ENCODE results near the gene EHMT1. TPM values are rescaled to one million over a fixed set of nuclear protein-coding genes. Genes with fewer than 3 reads are reported as not detected.

Gene EHMT1
- total RNA-seq, 2 experiments from 2014 or later: 87.1 to 91.4 TPM

DNA sequence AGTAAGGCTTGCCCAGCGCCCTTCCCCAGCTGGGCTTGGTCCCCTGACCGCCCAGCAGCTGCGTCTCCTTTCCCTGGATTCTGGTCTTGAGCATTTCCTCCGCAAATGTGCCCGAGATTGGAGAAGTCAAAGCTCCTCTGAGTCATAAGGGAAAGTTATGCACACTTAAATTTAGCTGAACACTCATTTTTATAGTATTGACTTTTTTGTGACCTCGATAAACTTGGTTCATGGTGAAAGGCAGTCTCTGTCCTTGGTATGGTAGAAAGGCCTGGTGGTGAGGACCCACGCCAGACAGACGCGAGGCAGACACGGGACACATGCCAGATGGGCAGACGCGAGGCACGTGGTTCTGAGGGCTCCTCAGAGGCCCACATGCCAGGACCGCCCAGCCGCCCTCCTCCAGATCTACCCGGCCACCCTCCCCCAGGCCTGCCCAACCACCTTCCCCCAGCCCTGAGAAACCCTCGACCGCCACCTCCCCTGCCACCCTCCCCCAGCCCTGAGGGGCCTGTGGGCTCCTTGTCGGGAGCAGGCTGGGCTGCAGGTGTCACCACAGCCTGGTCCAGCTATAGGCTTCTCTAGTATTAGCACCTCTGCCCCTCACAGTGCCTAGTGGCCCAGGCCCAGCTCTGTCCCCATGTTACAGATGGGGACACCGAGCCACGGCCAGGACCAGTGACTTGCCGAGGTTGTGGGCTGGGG, 197.9 kb downstream of the EHMT1 start:
- DNase-seq: no peak

DNA sequence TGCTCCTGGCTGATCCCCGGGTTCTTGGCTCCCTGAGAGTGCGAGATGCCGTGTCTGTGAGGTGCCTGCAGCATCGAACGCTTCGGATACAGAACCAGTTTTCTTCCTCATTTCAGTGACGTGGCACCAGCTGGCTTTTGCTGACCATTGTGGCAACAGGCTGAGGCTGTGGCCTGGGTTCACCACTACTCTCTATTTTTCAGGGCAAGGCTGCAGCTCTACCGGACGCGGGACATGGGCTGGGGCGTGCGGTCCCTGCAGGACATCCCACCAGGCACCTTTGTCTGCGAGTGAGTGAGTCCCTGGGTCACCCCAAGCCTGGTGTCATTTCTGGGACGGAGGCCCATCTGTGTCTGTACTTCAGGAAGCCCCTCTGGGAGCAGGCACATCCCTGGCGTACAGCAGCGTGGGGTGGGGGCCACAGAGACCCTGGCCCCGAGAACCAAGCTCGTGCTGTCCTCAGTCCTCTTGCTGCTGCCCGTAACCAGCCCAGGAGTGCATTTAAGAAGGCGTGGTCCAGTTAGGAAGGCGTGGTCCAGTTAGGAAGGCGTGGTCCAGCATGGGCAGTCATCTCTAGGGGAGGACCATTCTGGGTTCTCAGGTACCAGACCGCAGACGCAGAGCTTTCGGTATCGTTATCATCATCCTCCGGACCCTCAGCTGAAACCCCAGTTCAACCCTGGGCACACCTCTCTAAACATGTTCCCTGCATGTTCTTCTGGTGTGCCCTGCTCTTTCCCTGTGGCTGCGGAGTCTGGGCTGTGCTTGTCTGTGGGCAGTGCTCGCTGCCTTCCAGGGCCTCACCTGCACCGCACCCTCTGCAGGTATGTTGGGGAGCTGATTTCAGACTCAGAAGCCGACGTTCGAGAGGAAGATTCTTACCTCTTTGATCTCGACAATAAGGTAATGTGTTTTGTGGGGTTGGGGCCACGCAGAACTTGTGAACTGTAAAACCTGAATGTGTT, 198.7 kb downstream of the EHMT1 start:
- no peak overlapping the region for H3K4me3 Mint-ChIP-seq
- no peaks in the 10 kb centered on the region for H3K4me1 Mint-ChIP-seq
- H3K9me3 Mint-ChIP-seq: peaks cover 17% of the 10 kb centered on the region
- POLR2A ChIA-PET: no interaction called here
- no peak for DNase-seq
- peaks cover 70% of the 10 kb centered on the region for H3K36me3 Mint-ChIP-seq (ENCODE audit: low read depth)
- H3K27me3 Mint-ChIP-seq: no peaks in the 10 kb centered on the region
- no peak overlapping the region for H3K27ac Mint-ChIP-seq
- CTCF ChIA-PET: no interaction called here

More for the DNA sequence above, 197.9 kb downstream of the EHMT1 start:
- Mint-ChIP-seq H3K27me3 (no peaks in the 10 kb centered on the region), H3K27ac (no peak overlapping the region), H3K36me3 (ENCODE audit: low read depth) (peaks cover 61% of the 10 kb centered on the region), H3K4me3 (no peak overlapping the region), H3K9me3 (peaks cover 16% of the 10 kb centered on the region), H3K4me1 (no peaks in the 10 kb centered on the region)
- POLR2A ChIA-PET: no interaction called here
- CTCF ChIA-PET: no interaction called here

DNA sequence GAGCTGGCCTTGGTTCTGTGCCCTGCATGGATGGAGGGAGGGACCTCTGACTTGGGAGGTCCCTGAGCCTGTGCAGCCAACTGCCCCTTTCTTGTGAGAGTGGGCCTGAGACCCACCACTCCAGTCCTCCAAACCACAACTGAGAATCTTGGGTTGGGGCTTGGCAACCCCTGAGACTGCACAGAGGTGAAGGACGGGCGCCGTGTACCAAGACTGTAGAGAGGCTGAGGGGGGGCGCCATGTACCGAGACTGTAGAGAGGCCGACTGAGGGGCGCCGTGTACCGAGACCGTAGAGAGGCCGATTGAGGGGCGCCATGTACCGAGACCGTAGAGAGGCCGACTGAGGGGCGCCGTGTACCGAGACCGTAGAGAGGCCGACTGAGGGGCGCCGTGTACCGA, 199.5 kb downstream of the EHMT1 start:
- no peak overlapping the region for H3K4me3 Mint-ChIP-seq
- H3K4me1 Mint-ChIP-seq: no peaks in the 10 kb centered on the region
- no peak overlapping the region for H3K27ac Mint-ChIP-seq
- no peaks in the 10 kb centered on the region for H3K27me3 Mint-ChIP-seq
- peaks cover 70% of the 10 kb centered on the region for H3K36me3 Mint-ChIP-seq (ENCODE audit: low read depth)
- peaks cover 17% of the 10 kb centered on the region for H3K9me3 Mint-ChIP-seq
- POLR2A ChIA-PET: no interaction called here
- CTCF ChIA-PET: no interaction called here
- DNase-seq: no peak

- Mint-ChIP-seq H3K27ac (no peak overlapping the region), H3K9me3 (peaks cover 17% of the 10 kb centered on the region), H3K4me1 (no peaks in the 10 kb centered on the region), H3K27me3 (no peaks in the 10 kb centered on the region), H3K36me3 (ENCODE audit: low read depth) (peaks cover 74% of the 10 kb centered on the region), H3K4me3 (no peak overlapping the region)
- POLR2A ChIA-PET: no interaction called here
- DNase-seq: no peak
- CTCF ChIA-PET: no interaction called here
Measured at GRCh38 chr9:137820161-137820855, 201.5 kb downstream of the EHMT1 start.

DNA sequence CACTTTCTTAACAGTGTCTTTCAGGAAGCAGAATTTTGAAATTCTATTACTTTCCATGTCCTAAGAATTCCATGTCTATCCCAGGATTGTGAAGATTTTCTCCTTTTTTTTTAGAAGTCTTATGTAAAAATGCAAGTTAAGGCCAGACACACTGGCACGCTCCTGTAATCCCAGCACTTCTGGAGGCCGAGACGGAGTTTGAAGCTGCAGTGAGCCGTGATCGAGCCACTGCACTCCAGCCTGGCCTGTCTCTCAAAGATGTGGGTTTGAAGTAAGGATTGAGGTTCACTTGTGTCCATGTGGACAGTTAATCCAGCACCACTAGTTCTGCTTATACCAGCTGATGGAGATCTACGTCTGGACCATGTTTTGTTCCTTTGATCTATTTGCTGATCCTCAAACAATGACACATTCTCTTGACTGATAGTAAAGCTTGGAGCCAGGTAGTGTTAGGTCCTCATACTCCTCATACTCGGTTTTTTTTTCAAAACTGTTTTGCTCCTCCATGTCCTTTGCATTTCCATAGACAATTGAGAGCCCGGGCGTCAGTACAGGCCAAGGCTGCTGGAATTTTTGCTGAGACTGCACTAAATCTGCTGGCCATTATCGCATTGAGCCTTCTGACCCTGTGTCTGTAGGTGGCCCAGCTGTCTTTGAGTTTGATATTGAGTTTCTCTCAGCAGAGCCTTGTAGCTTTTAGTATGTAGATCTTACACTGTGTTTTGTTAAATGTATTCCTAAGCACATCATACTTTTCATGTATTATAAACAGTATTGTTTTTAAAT, 205.4 kb downstream of the EHMT1 start:
- Mint-ChIP-seq H3K4me3 (no peak overlapping the region), H3K36me3 (ENCODE audit: low read depth) (peaks cover 62% of the 10 kb centered on the region), H3K27me3 (no peaks in the 10 kb centered on the region), H3K27ac (no peak overlapping the region), H3K9me3 (peaks cover 4% of the 10 kb centered on the region), H3K4me1 (no peaks in the 10 kb centered on the region)
- DNase-seq: no peak
- CTCF ChIA-PET: no interaction called here
- POLR2A ChIA-PET: no interaction called here

DNA sequence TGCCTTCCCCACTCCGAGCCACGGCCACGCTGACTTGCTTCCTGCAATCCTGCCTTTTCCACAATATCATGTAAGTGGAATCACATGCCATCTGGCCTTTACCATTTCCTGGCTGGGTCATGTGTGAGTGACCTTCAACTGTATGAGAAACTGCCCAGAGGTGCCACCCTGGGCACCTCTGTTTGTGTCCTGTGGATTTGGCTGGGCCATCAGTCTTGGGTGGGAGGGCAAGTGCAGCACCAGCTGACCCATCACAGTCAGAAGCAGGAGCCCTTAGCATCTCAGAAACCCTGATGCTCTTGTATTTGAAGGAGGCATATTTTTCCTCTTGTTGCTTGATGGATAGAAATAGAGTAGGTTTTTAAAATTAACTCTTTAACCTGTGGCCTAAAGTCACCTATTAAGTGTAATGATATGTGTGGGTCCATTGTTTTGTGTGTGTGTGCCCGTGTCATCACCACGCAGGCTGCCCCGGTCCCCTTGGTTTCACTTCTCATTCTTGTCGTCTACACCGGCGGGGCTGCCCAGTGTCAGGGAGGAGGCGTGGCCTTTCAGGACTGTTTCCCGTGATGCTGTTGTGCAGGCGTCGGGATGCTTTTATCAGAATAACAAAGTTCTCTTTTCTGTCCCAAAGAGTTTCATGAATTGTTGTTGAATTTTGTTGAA, 206.7 kb downstream of the EHMT1 start:
- DNase-seq: no peak
- H3K4me1 Mint-ChIP-seq: no peaks in the 10 kb centered on the region
- no peak overlapping the region for H3K4me3 Mint-ChIP-seq
- ChIA-PET POLR2A (no interaction called here), CTCF (no interaction called here)
- H3K27ac Mint-ChIP-seq: no peak overlapping the region
- H3K36me3 Mint-ChIP-seq (ENCODE audit: low read depth): peaks cover 57% of the 10 kb centered on the region
- H3K27me3 Mint-ChIP-seq: no peaks in the 10 kb centered on the region
- peaks cover 4% of the 10 kb centered on the region for H3K9me3 Mint-ChIP-seq

DNA sequence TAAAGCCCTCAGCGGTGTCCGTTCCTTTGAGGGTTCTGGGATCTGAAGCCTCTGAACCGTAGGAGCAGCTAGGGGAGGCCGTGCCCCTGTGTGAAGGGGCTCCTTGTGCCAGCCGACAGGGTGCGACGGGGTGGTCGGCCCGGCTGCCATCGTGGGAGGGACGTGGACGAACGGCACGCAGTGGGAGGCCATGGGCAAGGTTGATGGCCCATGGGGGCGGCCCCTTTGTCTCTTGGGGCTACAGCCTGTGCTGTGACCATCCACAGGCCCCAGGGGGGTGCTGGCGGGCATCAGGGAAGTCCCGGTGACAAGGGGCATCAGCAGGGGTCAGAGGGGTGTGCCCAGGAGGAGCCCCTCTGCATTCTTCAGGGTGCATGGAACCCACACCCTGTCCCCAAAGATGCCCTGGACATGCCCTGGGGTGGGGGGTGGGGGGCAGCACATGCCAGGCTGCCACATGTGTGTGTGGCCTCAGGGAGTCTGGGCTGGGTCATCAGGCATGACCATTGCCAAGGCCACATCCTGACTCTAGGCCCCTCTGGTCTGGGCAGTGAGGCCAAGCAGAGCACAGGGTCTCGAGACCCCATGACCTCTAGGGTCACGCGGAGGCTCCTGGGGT, 209.2 kb downstream of the EHMT1 start:
- ChIA-PET POLR2A (no interaction called here), CTCF (no interaction called here)
- H3K27ac Mint-ChIP-seq: no peak overlapping the region
- H3K4me3 Mint-ChIP-seq: no peak overlapping the region
- no peaks in the 10 kb centered on the region for H3K27me3 Mint-ChIP-seq
- H3K9me3 Mint-ChIP-seq: peaks cover 2% of the 10 kb centered on the region
- DNase-seq: no peak
- no peaks in the 10 kb centered on the region for H3K4me1 Mint-ChIP-seq
- peaks cover 50% of the 10 kb centered on the region for H3K36me3 Mint-ChIP-seq (ENCODE audit: low read depth)

DNA sequence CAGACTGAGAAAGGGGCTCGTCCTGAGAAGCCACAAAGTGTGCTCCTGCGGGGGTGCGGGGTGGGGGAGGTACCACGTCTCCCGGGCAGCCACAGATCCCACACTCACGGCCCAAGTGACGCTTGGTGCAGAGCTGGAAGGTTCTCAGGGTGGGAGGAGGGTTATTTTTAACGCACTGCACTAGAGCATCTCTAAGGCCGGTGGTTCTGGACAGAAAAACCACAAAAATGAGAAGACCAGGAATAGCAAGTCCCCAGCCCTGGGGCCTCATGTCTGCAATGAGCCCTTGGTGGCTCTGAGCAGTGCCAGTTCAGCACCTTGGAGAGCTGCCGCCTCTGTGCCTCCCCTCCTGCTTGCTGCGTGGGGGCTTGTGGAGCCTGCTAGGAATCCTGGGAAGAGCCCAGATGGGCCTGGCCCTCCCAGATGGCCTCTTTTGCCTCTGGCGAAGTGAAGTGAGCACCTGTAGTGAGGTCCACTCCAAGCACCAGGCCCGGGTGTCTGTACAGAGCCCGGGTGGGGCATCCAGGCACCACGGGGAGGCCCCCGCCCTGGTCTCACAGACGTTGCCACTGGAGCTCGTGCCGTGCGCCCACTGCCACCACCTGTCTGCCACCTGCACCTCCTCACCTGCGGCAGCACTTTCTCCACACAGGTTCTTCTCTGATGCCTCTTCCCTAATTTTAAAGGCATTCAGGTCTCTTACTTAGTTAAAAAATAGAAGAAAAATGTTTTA, 209.9 kb downstream of the EHMT1 start:
- Mint-ChIP-seq H3K4me1 (no peaks in the 10 kb centered on the region), H3K9me3 (peaks cover 2% of the 10 kb centered on the region), H3K27ac (no peak overlapping the region), H3K4me3 (no peak overlapping the region), H3K27me3 (no peaks in the 10 kb centered on the region), H3K36me3 (ENCODE audit: low read depth) (peaks cover 52% of the 10 kb centered on the region)
- ChIA-PET POLR2A (no interaction called here), CTCF (no interaction called here)
- no peak for DNase-seq

- DNase-seq: no peak
- H3K4me1 Mint-ChIP-seq: no peaks in the 10 kb centered on the region
- ChIA-PET POLR2A (no interaction called here), CTCF (no interaction called here)
- H3K27me3 Mint-ChIP-seq: no peaks in the 10 kb centered on the region
- H3K27ac Mint-ChIP-seq: no peak overlapping the region
- peaks cover 46% of the 10 kb centered on the region for H3K36me3 Mint-ChIP-seq (ENCODE audit: low read depth)
- no peak overlapping the region for H3K4me3 Mint-ChIP-seq
- peaks cover 2% of the 10 kb centered on the region for H3K9me3 Mint-ChIP-seq
Measured at GRCh38 chr9:137829260-137829996, 210.6 kb downstream of the EHMT1 start.

DNA sequence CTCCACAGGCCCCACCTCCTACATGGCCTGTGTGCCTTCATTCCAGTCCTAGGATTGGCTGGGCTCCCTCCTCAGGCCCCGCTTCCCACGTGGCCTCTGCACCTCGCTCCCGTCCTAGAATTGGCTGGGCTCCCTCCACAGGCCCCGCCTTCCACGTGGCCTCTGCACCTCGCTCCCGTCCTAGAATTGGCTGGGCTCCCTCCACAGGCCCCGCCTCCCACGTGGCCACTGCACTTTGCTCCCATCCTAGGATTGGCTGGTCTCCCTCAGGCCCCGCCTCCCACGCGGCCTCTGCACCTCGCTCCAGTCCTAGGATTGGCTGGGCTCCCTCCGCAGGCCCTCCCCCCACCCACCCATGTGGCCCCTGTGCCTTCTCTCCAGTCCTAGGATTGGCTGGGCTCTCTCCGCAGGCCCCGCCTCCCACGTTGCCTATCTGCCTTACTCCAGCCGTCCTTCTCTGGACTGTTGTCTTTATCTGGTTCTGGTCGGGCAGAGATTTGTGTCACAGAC, 213.4 kb downstream of the EHMT1 start:
- Mint-ChIP-seq H3K27ac (no peak overlapping the region), H3K4me3 (no peak overlapping the region), H3K4me1 (no peaks in the 10 kb centered on the region), H3K9me3 (no peaks in the 10 kb centered on the region), H3K36me3 (ENCODE audit: low read depth) (peaks cover 27% of the 10 kb centered on the region), H3K27me3 (no peaks in the 10 kb centered on the region)
- DNase-seq: no peak
- ChIA-PET CTCF (no interaction called here), POLR2A (no interaction called here)

DNA sequence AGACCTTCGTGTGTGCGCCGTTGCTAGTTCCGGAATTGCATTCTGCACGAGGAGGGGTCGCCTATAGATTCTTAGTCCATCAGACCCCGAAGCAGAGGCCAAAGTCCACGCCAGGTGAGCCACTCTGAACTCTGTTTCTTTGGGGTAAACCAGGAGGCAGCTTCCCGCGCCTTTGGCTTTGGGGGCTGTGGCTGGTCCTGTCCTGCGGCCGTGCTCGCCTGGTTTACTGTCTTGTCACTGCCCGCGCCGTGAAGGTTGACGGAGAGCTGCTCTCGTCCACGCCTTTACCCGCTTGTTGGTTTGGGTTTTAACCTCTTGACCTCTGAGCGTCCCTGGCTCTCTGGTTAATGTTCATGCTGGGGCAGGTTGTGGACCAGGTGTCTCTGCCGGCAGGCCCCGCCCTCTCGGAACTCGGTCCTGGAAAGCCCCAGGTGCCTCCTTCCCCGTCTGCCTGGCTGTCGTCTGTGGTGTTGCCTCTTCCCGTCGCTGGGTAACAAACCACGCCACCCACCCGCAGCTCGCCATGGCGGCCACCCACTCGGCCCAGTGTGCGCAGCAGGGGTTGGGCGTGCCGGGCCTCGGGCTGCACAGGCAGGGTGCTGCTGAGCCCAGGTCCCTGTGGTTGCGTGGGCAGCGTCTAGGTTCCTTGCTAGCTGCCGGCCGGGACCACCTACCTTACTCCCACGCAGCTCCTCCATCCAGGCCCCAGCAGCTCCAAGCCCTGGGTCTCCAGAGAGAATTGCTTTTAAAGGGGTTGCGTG, 214.2 kb downstream of the EHMT1 start:
- DNase-seq: no peak
- Mint-ChIP-seq H3K27me3 (no peaks in the 10 kb centered on the region), H3K36me3 (ENCODE audit: low read depth) (peaks cover 27% of the 10 kb centered on the region), H3K4me1 (no peaks in the 10 kb centered on the region), H3K27ac (no peak overlapping the region), H3K9me3 (no peaks in the 10 kb centered on the region), H3K4me3 (no peak overlapping the region)
- POLR2A ChIA-PET: no interaction called here
- CTCF ChIA-PET: no interaction called here

All from activated CD4-positive, alpha-beta memory T cell treated with anti-CD3 and anti-CD28 coated beads, Interleukin-2, amount 10 ng/mL, durations not matched to agents 7 days and 5 days (primary cell).